Ishikawa (cell line): ENCODE data around the gene CYB561.

Source experiments
- EP300 ChIP-seq: IDR thresholded peaks from 2 replicates; pipeline ENCODE4 v1.6.1; 2012; ENCODE audit warnings: borderline replicate concordance
- MAX ChIP-seq: IDR thresholded peaks from 2 replicates; pipeline ENCODE4 v1.6.1; 2012
- RAD21 ChIP-seq: IDR thresholded peaks from 2 replicates; pipeline ENCODE4 v1.6.1; 2012; ENCODE audit warnings: low read depth
- REST ChIP-seq: IDR thresholded peaks from 2 replicates; pipeline ENCODE4 v1.6.1; 2012; ENCODE audit warnings: low read depth, mild to moderate bottlenecking
- TAF1 ChIP-seq: IDR thresholded peaks from 2 replicates; pipeline ENCODE4 v1.6.1; 2012; ENCODE audit warnings: low read depth, mild to moderate bottlenecking
- YY1 ChIP-seq: IDR thresholded peaks from 2 replicates; pipeline ENCODE4 v1.6.1; 2012; ENCODE audit warnings: low read depth

- TF ChIP-seq EP300 (no peak), TAF1 (no peak), RAD21 (no peak), YY1 (no peak), MAX (no peak), REST (no peak)
Observed at GRCh38 chr17:63402431-63403212, 43.5 kb downstream of the CYB561 start.
